ENCODE results near the gene TET2. TPM values are rescaled to one million over a fixed set of nuclear protein-coding genes. Genes with fewer than 3 reads are reported as not detected.

The TET2 gene
- total RNA-seq, 4 donors from 2014 or later, result 31.9 to 69.0 (median 39.5) TPM

DNA sequence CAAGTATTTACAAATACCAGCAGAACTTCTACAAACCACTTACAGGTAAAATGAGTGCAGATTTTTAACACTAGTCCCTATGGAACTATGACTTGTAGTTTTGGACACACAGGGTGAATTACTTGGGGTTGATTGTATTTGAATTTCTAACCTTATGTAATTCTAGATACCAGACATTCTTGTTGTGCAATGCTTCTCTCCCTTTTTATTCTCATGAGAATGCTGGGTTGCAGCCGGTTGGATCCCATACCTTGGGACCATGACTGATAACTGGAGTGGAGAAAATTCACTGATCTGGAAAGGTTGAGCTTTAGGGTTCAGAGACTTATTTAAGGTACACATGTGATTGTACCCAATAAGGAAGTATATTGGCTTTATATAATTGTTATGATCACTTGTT is 8.8 kb downstream of the TET2 start:
- WGBS, result 79% methylated on average over 1 of the region's 1 CpG
- DNase-seq (ENCODE audit: low spot score in 2 of 2), result no peak
- Histone ChIP-seq H3K4me3 (no peak overlapping the region), H3K27ac (no peak overlapping the region), H3K36me3 (no peaks in the 10 kb centered on the region), H3K4me1 (peaks cover 18% of the 10 kb centered on the region), H3K27me3 (no peaks in the 10 kb centered on the region), H3K9me3 (no peaks in the 10 kb centered on the region)
- TF ChIP-seq EP300 (IDR thresholded peaks at IDR 0.05), result no peak
- TF ChIP-seq, protein P1, sequence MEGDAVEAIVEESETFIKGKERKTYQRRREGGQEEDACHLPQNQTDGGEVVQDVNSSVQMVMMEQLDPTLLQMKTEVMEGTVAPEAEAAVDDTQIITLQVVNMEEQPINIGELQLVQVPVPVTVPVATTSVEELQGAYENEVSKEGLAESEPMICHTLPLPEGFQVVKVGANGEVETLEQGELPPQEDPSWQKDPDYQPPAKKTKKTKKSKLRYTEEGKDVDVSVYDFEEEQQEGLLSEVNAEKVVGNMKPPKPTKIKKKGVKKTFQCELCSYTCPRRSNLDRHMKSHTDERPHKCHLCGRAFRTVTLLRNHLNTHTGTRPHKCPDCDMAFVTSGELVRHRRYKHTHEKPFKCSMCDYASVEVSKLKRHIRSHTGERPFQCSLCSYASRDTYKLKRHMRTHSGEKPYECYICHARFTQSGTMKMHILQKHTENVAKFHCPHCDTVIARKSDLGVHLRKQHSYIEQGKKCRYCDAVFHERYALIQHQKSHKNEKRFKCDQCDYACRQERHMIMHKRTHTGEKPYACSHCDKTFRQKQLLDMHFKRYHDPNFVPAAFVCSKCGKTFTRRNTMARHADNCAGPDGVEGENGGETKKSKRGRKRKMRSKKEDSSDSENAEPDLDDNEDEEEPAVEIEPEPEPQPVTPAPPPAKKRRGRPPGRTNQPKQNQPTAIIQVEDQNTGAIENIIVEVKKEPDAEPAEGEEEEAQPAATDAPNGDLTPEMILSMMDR (IDR thresholded peaks at IDR 0.05), result no peak
- no peak for TF ChIP-seq POLR2A (IDR thresholded peaks at IDR 0.05)
- no peak for TF ChIP-seq POLR2AphosphoS5 (IDR thresholded peaks at IDR 0.05)

DNA sequence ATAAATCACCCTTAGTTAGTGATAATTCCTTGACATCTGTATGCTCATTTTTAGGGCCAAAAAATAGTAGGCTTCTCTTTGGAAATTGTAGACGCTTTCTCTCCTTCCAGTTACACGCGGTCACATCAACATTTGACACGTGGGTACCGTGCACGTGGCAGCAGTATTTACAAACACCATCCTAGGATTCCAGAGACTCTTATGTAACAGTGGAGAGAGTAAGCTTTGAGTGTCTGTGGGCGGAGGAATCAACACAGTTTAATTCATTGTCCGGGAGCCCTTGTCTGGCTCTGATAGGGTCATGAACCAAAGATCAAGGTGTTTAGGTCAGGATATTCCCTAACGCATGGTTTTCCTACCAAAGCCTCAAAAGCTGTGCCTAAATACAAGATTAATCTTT is 12.2 kb downstream of the TET2 start:
- Histone ChIP-seq H3K27ac (no peak overlapping the region), H3K4me3 (no peak overlapping the region), H3K27me3 (no peaks in the 10 kb centered on the region), H3K9me3 (no peaks in the 10 kb centered on the region), H3K4me1 (peaks cover 12% of the 10 kb centered on the region), H3K36me3 (no peaks in the 10 kb centered on the region)
- no peak for TF ChIP-seq POLR2AphosphoS5 (IDR thresholded peaks at IDR 0.05)
- no peak for TF ChIP-seq EP300 (IDR thresholded peaks at IDR 0.05)
- 71% methylated on average over 9 of the region's 9 CpGs for WGBS
- no peak for DNase-seq (ENCODE audit: low spot score in 2 of 2)

DNA sequence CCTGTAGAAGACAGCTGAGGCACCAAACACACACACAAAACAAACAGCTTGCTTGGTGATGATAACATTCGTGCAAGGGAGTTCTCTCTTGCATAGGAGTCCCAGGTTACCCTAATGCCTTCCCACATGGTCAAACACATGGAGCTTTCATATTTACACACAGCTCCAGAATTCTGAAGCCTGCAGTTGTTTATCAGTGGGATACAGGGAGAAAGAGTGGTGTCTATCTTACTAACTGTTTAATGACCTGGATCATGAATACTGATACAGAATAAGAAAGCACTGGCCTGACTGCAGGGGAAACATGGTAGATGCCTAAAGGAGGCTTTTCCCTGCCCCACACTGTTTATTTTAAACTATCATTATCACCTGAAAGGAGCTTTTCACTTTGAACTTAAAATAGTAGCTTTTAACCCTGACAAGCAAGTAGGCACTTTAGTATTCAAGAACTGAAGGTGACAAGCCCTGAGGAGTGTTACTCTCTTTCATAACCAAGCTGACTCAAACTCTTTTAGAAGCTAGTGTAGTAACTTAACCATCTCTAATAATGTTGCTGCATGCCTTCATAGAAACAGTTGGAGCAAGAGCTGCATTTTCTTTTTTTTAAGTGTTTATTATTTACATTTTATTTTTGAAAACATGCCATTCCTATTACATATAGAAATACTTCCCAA is 15.6 kb downstream of the TET2 start:
- WGBS, result 75% methylated on average over 1 of the region's 1 CpG

DNA sequence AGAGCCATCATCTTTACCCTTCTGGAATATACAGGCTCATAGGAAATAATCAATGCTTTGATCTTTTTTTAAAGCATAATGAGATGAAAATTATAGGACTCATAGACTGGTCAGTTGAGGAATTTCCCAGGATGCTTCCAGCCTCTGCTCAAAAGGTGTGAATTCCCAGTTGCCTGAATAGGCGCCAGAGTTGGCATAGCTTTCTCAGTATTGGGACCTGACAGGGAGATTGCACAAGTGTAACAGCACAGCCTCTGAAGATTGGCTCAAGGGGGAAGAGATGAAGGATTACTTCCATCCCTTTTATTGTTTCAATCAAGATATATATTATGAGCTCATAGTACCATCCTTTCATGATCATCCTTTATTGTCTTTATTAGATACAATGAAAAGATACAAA is 17.9 kb downstream of the TET2 start:
- Histone ChIP-seq H3K9me3 (no peaks in the 10 kb centered on the region), H3K4me1 (no peaks in the 10 kb centered on the region), H3K27me3 (no peaks in the 10 kb centered on the region), H3K4me3 (no peak overlapping the region), H3K36me3 (no peaks in the 10 kb centered on the region), H3K27ac (no peak overlapping the region)
- TF ChIP-seq POLR2AphosphoS5 (IDR thresholded peaks at IDR 0.05) (no peak), EP300 (IDR thresholded peaks at IDR 0.05) (no peak), POLR2A (IDR thresholded peaks at IDR 0.05) (no peak)
- TF ChIP-seq, protein P1 (IDR thresholded peaks at IDR 0.05), result no peak
- no peak for DNase-seq (ENCODE audit: low spot score in 2 of 2)
- WGBS, result 94% methylated on average over 1 of the region's 1 CpG

More for the DNA sequence above, 15.6 kb downstream of the TET2 start:
- DNase-seq (ENCODE audit: low spot score in 2 of 2), result no peak
- TF ChIP-seq EP300 (IDR thresholded peaks at IDR 0.05) (no peak), POLR2A (IDR thresholded peaks at IDR 0.05) (no peak), POLR2AphosphoS5 (IDR thresholded peaks at IDR 0.05) (no peak)
- TF ChIP-seq, protein P1 (IDR thresholded peaks at IDR 0.05), result no peak
- no peak overlapping the region for H3K4me3 ChIP-seq
- no peaks in the 10 kb centered on the region for H3K27me3 ChIP-seq
- H3K36me3 ChIP-seq, result no peaks in the 10 kb centered on the region
- H3K4me1 ChIP-seq, result peaks cover 3% of the 10 kb centered on the region
- no peaks in the 10 kb centered on the region for H3K9me3 ChIP-seq
- H3K27ac ChIP-seq, result no peak overlapping the region

DNA sequence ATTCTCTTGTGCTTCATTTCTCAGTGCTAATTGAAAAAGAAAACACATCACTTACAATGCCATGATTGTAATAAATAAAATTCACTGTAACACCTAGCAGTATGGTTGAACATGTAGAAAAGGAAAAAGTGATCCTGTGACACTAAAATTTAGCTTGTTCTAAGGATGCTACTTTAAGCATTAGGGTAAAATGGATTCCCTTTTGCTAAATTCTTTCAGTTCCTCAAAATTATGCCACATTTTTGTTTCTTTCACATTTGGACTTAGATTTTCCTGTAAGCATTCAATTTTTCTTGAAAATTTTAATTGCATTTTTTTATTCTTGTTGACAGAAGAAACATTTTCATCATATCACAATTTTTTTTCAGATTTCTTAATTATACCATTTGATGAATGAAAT is 19.4 kb downstream of the TET2 start:
- DNase-seq (ENCODE audit: low spot score in 2 of 2), result no peak
- H3K27ac ChIP-seq, result no peak overlapping the region
- H3K4me3 ChIP-seq, result no peak overlapping the region

DNA sequence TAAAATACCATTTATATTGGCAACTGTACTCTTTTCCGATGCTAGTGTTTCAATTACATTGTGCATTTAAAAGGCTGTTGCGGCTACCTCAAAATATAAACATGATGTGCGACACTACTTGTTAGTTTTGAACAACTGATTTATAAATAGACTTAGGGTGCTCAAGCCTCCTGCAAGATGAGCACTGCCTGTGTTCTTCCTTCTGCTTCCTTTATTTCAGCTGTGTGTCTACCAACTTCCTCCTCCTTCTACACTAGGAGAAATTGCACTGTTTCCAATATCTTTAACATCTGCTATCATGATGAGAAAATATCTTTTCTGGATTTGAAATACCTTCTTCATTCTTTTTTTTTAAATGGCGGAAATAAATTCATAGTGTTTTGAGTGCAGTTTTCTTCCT is 24.0 kb downstream of the TET2 start:
- TF ChIP-seq POLR2A (IDR thresholded peaks at IDR 0.05), result no peak
- TF ChIP-seq EP300 (IDR thresholded peaks at IDR 0.05), result no peak
- TF ChIP-seq POLR2AphosphoS5 (IDR thresholded peaks at IDR 0.05), result no peak
- TF ChIP-seq, protein P1 (IDR thresholded peaks at IDR 0.05), result no peak

More for the DNA sequence above, 19.4 kb downstream of the TET2 start:
- Histone ChIP-seq H3K36me3 (no peaks in the 10 kb centered on the region), H3K4me1 (peaks cover 9% of the 10 kb centered on the region), H3K9me3 (no peaks in the 10 kb centered on the region), H3K27me3 (no peaks in the 10 kb centered on the region)
- no peak for TF ChIP-seq POLR2A (IDR thresholded peaks at IDR 0.05)
- no peak for TF ChIP-seq EP300 (IDR thresholded peaks at IDR 0.05)

More for the DNA sequence above, 24.0 kb downstream of the TET2 start:
- no peaks in the 10 kb centered on the region for H3K27me3 ChIP-seq
- no peak for DNase-seq (ENCODE audit: low spot score in 2 of 2)
- peaks cover 3% of the 10 kb centered on the region for H3K36me3 ChIP-seq
- H3K9me3 ChIP-seq, result no peaks in the 10 kb centered on the region
- no peak overlapping the region for H3K27ac ChIP-seq
- peaks cover 9% of the 10 kb centered on the region for H3K4me1 ChIP-seq
- no peak overlapping the region for H3K4me3 ChIP-seq
- WGBS, result 91% methylated on average over 4 of the region's 4 CpGs
